GM23338 (cell line): Measurements from ENCODE around the gene CNIH3. TPM values are rescaled to one million over a fixed set of nuclear protein-coding genes. Genes with fewer than 3 reads are reported as not detected.

ENCODE experiments used
- ATAC-seq: fragments of 200-7000 bp; cut with Tn5 transposase; 3 replicates; pipeline ENCODE4 v1.9.1; 2020
- DNase-seq: peaks from one replicate; pipeline ENCODE4 v3.0.0-alpha.2; 2015; ENCODE audit warnings: low spot score
- H2AFZ ChIP-seq: fragments of 200-600 bp; sonication (generic); 2 replicates; pipeline ENCODE4 v1.8.0; 2016; ENCODE audit warnings: antibody characterized with exemption, mild to moderate bottlenecking, moderate library complexity
- H3F3A ChIP-seq: fragments of 200-600 bp; sonication (generic); replicated peaks from 2 replicates; pipeline ENCODE4 v1.8.0; 2017; ENCODE audit warnings: antibody characterized with exemption, mixed run types, low read depth
- H3K27ac ChIP-seq: fragments of 200-600 bp; sonication (generic); 2 replicates; pipeline ENCODE4 v1.6.1; 2016; ENCODE audit warnings: low read depth
- H3K27me3 ChIP-seq: fragments of 200-600 bp; sonication (generic); 2 replicates; pipeline ENCODE4 v1.8.0; 2016; ENCODE audit warnings: mild to moderate bottlenecking, mixed run types, moderate library complexity; ENCODE audit not compliant: insufficient read depth
- H3K36me3 ChIP-seq: fragments of 200-600 bp; sonication (generic); 2 replicates; pipeline ENCODE4 v1.8.0; 2016; ENCODE audit warnings: mild to moderate bottlenecking; ENCODE audit not compliant: insufficient read depth
- H3K4me1 ChIP-seq: fragments of 200-600 bp; sonication (generic); 2 replicates; pipeline ENCODE4 v1.8.0; 2016; ENCODE audit warnings: mild to moderate bottlenecking, moderate library complexity; ENCODE audit not compliant: insufficient read depth
- H3K4me2 ChIP-seq: fragments of 200-600 bp; sonication (generic); 2 replicates; pipeline ENCODE4 v1.7.1; 2017; ENCODE audit warnings: mixed run types
- H3K4me3 ChIP-seq: fragments of 200-600 bp; sonication (generic); 2 replicates; pipeline ENCODE4 v1.6.1; 2016; ENCODE audit warnings: mixed run types
- H3K79me2 ChIP-seq: fragments of 200-600 bp; sonication (generic); replicated peaks from 2 replicates; pipeline ENCODE4 v1.8.0; 2017; ENCODE audit warnings: mild to moderate bottlenecking; ENCODE audit not compliant: insufficient read depth
- H3K9me2 ChIP-seq: fragments of 200-600 bp; sonication (generic); 2 replicates; pipeline ENCODE4 v1.8.0; 2017; ENCODE audit not compliant: insufficient read depth
- H4K20me1 ChIP-seq: fragments of 200-600 bp; sonication (generic); replicated peaks from 2 replicates; pipeline ENCODE4 v1.8.0; 2017; ENCODE audit warnings: mild to moderate bottlenecking; ENCODE audit not compliant: insufficient read depth
- H3K27ac Mint-ChIP-seq: 2 replicates; pipeline ENCODE4 v1.8.0; 2020; ENCODE audit warnings: inconsistent platforms, mild to moderate bottlenecking, moderate library complexity, mixed read lengths
- H3K27me3 Mint-ChIP-seq: 3 replicates; pipeline ENCODE4 v1.8.0; 2022; ENCODE audit warnings: low read depth, mild to moderate bottlenecking, moderate library complexity, mixed read lengths, inconsistent platforms; ENCODE audit not compliant: insufficient read depth, poor library complexity
- H3K36me3 Mint-ChIP-seq: 3 replicates; pipeline ENCODE4 v1.8.0; 2021; ENCODE audit warnings: low read depth, mild to moderate bottlenecking, inconsistent platforms, moderate library complexity, mixed read lengths
- H3K4me1 Mint-ChIP-seq: 3 replicates; pipeline ENCODE4 v1.8.0; 2020; ENCODE audit warnings: mild to moderate bottlenecking, inconsistent platforms, mixed read lengths
- H3K4me3 Mint-ChIP-seq: 3 replicates; pipeline ENCODE4 v1.8.0; 2021; ENCODE audit warnings: moderate library complexity, mild to moderate bottlenecking, inconsistent platforms, mixed read lengths
- H3K9me3 Mint-ChIP-seq: 3 replicates; pipeline ENCODE4 v1.8.0; 2020; ENCODE audit warnings: moderate library complexity, mild to moderate bottlenecking, inconsistent platforms, mixed read lengths
- CREB1 ChIP-seq: fragments of 250-450 bp; sonication (Bioruptor Pico); IDR thresholded peaks from 2 replicates; pipeline ENCODE4 v1.5.0; 2020; ENCODE audit warnings: low read depth, mild to moderate bottlenecking, moderate library complexity
- EZH2 ChIP-seq: fragments of 200-600 bp; sonication (generic); IDR thresholded peaks from one replicate; pipeline ENCODE4 v1.8.0; 2017; ENCODE audit warnings: antibody characterized with exemption, mild to moderate bottlenecking, low read depth; ENCODE audit not compliant: unreplicated experiment
- EZH2phosphoT487 ChIP-seq: fragments of 200-600 bp; sonication (generic); IDR thresholded peaks from one replicate; pipeline ENCODE4 v1.8.1; 2018; ENCODE audit warnings: antibody characterized with exemption; ENCODE audit not compliant: unreplicated experiment
- JUNB ChIP-seq: IDR thresholded peaks from one replicate; pipeline ENCODE4 v1.6.1; 2016; ENCODE audit warnings: antibody characterized with exemption; ENCODE audit not compliant: unreplicated experiment
- NANOG ChIP-seq: IDR thresholded peaks from 2 replicates; pipeline ENCODE4 v1.6.1; 2016; ENCODE audit warnings: antibody characterized with exemption, borderline replicate concordance
- POLR2AphosphoS5 ChIP-seq: IDR thresholded peaks from 2 replicates; pipeline ENCODE4 v1.6.1; 2016; ENCODE audit warnings: antibody characterized with exemption, low read depth
- STAT1 ChIP-seq: IDR thresholded peaks from one replicate; pipeline ENCODE4 v1.6.1; 2016; ENCODE audit warnings: antibody characterized with exemption; ENCODE audit not compliant: unreplicated experiment
- ZNF114 ChIP-seq: fragments of 250-450 bp; sonication (Bioruptor Pico); IDR thresholded peaks from 2 replicates; pipeline ENCODE4 v1.5.0; 2020; ENCODE audit warnings: mild to moderate bottlenecking, moderate library complexity
- ZNF331 ChIP-seq: fragments of 250-450 bp; sonication (Bioruptor Pico); IDR thresholded peaks from 2 replicates; pipeline ENCODE4 v1.5.0; 2020; ENCODE audit warnings: low read depth, mild to moderate bottlenecking, moderate library complexity
- polyA plus RNA-seq: library from polyadenylated mRNA; unstranded; fragments of >200 nt; fragmentation: Nextera tagmentation; extraction: Ambion mirVana; gene quantifications from 2 replicates; pipeline ENCODE4 v1.2.1, GENCODE V29; 2016
- total RNA-seq: library from RNA; depleted of rRNA; stranded (reverse); fragments of >200 nt; shearing (Covaris generic); gene quantifications from 2 replicates; pipeline ENCODE4 v1.2.3, GENCODE V29; 2014
- TF ChIP-seq, protein P1 (sequence below): IDR thresholded peaks from 2 replicates; pipeline ENCODE4 v1.6.1; 2016; ENCODE audit warnings: antibody characterized with exemption
- TF ChIP-seq, protein P2 (sequence below): fragments of 250-450 bp; sonication (Bioruptor Pico); IDR thresholded peaks from 2 replicates; pipeline ENCODE4 v1.5.0; 2020; ENCODE audit warnings: mild to moderate bottlenecking, moderate library complexity
- TF ChIP-seq, protein P3 (sequence below), 2 experiments: fragments of 200-600 bp in 1 of 2; sonication (generic) in 1 of 2; conservative IDR thresholded peaks; 2 replicates each; pipeline versions ENCODE4 v1.5.1 to v1.6.1; 2016 to 2017; ENCODE audit warnings: antibody characterized with exemption in 2 of 2, low read depth in 2 of 2, mild to moderate bottlenecking in 2 of 2, moderate library complexity in 1 of 2
- TF ChIP-seq, protein P4 (sequence below): IDR thresholded peaks from one replicate; pipeline ENCODE4 v1.6.1; 2018; ENCODE audit warnings: antibody characterized with exemption; ENCODE audit not compliant: unreplicated experiment

The CNIH3 gene
- total and polyA plus RNA-seq, 2 experiments from 2014 or later = 3.6 to 5.1 TPM

- Histone ChIP-seq H3F3A (no peaks in the 10 kb centered on the region), H3K4me2 (no peak overlapping the region), H2AFZ (no peak overlapping the region), H3K27ac (no peak overlapping the region), H3K79me2 (no peaks in the 10 kb centered on the region), H3K4me1 (no peaks in the 10 kb centered on the region), H3K9me2 (peaks cover 5% of the 10 kb centered on the region; the same call in 1 of the 2 replicates), H4K20me1 (no peaks in the 10 kb centered on the region), H3K27me3 (no peaks in the 10 kb centered on the region), H3K36me3 (no peaks in the 10 kb centered on the region), H3K4me3 (no peak overlapping the region)
- H3K4me3 Mint-ChIP-seq = no peak overlapping the region
- no peaks in the 10 kb centered on the region; the same call in 2 of the 3 replicates for H3K36me3 Mint-ChIP-seq
- TF ChIP-seq POLR2AphosphoS5 (no peak), EZH2phosphoT487 (no peak), CREB1 (CRISPR knock-in tag) (no peak), EZH2 (no peak), ZNF114 (CRISPR knock-in tag) (no peak), JUNB (no peak), ZNF331 (CRISPR knock-in tag) (no peak), STAT1 (no peak), NANOG (no peak)
- TF ChIP-seq, protein P1, sequence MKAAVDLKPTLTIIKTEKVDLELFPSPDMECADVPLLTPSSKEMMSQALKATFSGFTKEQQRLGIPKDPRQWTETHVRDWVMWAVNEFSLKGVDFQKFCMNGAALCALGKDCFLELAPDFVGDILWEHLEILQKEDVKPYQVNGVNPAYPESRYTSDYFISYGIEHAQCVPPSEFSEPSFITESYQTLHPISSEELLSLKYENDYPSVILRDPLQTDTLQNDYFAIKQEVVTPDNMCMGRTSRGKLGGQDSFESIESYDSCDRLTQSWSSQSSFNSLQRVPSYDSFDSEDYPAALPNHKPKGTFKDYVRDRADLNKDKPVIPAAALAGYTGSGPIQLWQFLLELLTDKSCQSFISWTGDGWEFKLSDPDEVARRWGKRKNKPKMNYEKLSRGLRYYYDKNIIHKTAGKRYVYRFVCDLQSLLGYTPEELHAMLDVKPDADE = no peak
- TF ChIP-seq, protein P2, sequence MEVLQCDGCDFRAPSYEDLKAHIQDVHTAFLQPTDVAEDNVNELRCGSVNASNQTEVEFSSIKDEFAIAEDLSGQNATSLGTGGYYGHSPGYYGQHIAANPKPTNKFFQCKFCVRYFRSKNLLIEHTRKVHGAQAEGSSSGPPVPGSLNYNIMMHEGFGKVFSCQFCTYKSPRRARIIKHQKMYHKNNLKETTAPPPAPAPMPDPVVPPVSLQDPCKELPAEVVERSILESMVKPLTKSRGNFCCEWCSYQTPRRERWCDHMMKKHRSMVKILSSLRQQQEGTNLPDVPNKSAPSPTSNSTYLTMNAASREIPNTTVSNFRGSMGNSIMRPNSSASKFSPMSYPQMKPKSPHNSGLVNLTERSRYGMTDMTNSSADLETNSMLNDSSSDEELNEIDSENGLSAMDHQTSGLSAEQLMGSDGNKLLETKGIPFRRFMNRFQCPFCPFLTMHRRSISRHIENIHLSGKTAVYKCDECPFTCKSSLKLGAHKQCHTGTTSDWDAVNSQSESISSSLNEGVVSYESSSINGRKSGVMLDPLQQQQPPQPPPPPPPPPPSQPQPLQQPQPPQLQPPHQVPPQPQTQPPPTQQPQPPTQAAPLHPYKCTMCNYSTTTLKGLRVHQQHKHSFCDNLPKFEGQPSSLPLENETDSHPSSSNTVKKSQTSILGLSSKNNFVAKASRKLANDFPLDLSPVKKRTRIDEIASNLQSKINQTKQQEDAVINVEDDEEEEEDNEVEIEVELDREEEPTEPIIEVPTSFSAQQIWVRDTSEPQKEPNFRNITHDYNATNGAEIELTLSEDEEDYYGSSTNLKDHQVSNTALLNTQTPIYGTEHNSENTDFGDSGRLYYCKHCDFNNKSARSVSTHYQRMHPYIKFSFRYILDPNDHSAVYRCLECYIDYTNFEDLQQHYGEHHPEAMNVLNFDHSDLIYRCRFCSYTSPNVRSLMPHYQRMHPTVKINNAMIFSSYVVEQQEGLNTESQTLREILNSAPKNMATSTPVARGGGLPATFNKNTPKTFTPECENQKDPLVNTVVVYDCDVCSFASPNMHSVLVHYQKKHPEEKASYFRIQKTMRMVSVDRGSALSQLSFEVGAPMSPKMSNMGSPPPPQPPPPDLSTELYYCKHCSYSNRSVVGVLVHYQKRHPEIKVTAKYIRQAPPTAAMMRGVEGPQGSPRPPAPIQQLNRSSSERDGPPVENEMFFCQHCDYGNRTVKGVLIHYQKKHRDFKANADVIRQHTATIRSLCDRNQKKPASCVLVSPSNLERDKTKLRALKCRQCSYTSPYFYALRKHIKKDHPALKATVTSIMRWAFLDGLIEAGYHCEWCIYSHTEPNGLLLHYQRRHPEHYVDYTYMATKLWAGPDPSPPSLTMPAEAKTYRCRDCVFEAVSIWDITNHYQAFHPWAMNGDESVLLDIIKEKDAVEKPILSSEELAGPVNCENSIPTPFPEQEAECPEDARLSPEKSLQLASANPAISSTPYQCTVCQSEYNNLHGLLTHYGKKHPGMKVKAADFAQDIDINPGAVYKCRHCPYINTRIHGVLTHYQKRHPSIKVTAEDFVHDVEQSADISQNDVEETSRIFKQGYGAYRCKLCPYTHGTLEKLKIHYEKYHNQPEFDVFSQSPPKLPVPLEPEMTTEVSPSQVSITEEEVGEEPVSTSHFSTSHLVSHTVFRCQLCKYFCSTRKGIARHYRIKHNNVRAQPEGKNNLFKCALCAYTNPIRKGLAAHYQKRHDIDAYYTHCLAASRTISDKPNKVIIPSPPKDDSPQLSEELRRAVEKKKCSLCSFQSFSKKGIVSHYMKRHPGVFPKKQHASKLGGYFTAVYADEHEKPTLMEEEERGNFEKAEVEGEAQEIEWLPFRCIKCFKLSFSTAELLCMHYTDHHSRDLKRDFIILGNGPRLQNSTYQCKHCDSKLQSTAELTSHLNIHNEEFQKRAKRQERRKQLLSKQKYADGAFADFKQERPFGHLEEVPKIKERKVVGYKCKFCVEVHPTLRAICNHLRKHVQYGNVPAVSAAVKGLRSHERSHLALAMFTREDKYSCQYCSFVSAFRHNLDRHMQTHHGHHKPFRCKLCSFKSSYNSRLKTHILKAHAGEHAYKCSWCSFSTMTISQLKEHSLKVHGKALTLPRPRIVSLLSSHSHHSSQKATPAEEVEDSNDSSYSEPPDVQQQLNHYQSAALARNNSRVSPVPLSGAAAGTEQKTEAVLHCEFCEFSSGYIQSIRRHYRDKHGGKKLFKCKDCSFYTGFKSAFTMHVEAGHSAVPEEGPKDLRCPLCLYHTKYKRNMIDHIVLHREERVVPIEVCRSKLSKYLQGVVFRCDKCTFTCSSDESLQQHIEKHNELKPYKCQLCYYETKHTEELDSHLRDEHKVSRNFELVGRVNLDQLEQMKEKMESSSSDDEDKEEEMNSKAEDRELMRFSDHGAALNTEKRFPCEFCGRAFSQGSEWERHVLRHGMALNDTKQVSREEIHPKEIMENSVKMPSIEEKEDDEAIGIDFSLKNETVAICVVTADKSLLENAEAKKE (CRISPR knock-in tag) = no peak
- TF ChIP-seq, protein P3, sequence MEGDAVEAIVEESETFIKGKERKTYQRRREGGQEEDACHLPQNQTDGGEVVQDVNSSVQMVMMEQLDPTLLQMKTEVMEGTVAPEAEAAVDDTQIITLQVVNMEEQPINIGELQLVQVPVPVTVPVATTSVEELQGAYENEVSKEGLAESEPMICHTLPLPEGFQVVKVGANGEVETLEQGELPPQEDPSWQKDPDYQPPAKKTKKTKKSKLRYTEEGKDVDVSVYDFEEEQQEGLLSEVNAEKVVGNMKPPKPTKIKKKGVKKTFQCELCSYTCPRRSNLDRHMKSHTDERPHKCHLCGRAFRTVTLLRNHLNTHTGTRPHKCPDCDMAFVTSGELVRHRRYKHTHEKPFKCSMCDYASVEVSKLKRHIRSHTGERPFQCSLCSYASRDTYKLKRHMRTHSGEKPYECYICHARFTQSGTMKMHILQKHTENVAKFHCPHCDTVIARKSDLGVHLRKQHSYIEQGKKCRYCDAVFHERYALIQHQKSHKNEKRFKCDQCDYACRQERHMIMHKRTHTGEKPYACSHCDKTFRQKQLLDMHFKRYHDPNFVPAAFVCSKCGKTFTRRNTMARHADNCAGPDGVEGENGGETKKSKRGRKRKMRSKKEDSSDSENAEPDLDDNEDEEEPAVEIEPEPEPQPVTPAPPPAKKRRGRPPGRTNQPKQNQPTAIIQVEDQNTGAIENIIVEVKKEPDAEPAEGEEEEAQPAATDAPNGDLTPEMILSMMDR (conservative IDR thresholded peaks at IDR 0.05; ENCODE audit: low read depth in 2 of 2) = no peak
- TF ChIP-seq, protein P4, sequence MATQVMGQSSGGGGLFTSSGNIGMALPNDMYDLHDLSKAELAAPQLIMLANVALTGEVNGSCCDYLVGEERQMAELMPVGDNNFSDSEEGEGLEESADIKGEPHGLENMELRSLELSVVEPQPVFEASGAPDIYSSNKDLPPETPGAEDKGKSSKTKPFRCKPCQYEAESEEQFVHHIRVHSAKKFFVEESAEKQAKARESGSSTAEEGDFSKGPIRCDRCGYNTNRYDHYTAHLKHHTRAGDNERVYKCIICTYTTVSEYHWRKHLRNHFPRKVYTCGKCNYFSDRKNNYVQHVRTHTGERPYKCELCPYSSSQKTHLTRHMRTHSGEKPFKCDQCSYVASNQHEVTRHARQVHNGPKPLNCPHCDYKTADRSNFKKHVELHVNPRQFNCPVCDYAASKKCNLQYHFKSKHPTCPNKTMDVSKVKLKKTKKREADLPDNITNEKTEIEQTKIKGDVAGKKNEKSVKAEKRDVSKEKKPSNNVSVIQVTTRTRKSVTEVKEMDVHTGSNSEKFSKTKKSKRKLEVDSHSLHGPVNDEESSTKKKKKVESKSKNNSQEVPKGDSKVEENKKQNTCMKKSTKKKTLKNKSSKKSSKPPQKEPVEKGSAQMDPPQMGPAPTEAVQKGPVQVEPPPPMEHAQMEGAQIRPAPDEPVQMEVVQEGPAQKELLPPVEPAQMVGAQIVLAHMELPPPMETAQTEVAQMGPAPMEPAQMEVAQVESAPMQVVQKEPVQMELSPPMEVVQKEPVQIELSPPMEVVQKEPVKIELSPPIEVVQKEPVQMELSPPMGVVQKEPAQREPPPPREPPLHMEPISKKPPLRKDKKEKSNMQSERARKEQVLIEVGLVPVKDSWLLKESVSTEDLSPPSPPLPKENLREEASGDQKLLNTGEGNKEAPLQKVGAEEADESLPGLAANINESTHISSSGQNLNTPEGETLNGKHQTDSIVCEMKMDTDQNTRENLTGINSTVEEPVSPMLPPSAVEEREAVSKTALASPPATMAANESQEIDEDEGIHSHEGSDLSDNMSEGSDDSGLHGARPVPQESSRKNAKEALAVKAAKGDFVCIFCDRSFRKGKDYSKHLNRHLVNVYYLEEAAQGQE = no peak
- DNase-seq = no peak
- H3K27me3 Mint-ChIP-seq = peaks cover 2% of the 10 kb centered on the region
- no peak for ATAC-seq
- H3K9me3 Mint-ChIP-seq = no peaks in the 10 kb centered on the region
- H3K4me1 Mint-ChIP-seq = peaks cover 14% of the 10 kb centered on the region
- H3K27ac Mint-ChIP-seq = no peak overlapping the region
Observed at GRCh38 chr1:224718470-224719053, 102.4 kb downstream of the CNIH3 start.
